Panc1 (cell line): Measurements from ENCODE around the gene CWC25. TPM values are rescaled to one million over a fixed set of nuclear protein-coding genes. Genes with fewer than 3 reads are reported as not detected.
A peak's percentile ranks its signal among the peaks of the same experiment; 100 is the strongest.

Experiments used
- ATAC-seq: fragments of 200-7000 bp; cut with Tn5 transposase; 2 replicates; pipeline ENCODE4 v1.9.1; 2020; ENCODE audit warnings: mild to moderate bottlenecking, moderate library complexity
- BruUV-seq: library from RNA; stranded (reverse); fragments of 400-500 nt; replicated peaks from 2 replicates; lab custom pipeline; 2021; lab: Mats Ljungman, UMichigan
- CTCF ChIA-PET: fragments of 300-600 bp; sonication (Branson Sonifier 250); formaldehyde crosslinking; loops from one replicate; lab custom pipeline; 2022; ENCODE audit warnings: antibody characterized with exemption; lab: Charles Lee
- POLR2A ChIA-PET: fragments of 300-600 bp; sonication (Branson Sonifier 250); formaldehyde crosslinking; loops from one replicate; lab custom pipeline; 2022; ENCODE audit warnings: antibody characterized with exemption; lab: Charles Lee
- DNase-seq: peaks from one replicate; pipeline ENCODE4 v3.0.0-alpha.2; 2010; ENCODE audit warnings: low read depth, low spot score
- H3K27ac ChIP-seq: 2 replicates; pipeline ENCODE4 v1.5.1; 2011; ENCODE audit warnings: mild to moderate bottlenecking, low read length, inconsistent platforms
- H3K27me3 ChIP-seq: fragments of 200-500 bp; sonication (Bioruptor generic); 2 replicates; pipeline ENCODE4 v1.6.0; 2014; ENCODE audit warnings: low read length, inconsistent platforms; ENCODE audit not compliant: control insufficient read depth, insufficient read depth
- H3K36me3 ChIP-seq: fragments of 200-500 bp; sonication (Bioruptor generic); 2 replicates; pipeline ENCODE4 v1.5.1; 2014; ENCODE audit warnings: inconsistent platforms, mild to moderate bottlenecking, low read length, moderate library complexity; ENCODE audit not compliant: control insufficient read depth, insufficient read depth
- H3K4me1 ChIP-seq: 2 replicates; pipeline ENCODE4 v1.5.1; 2011; ENCODE audit warnings: inconsistent platforms, mild to moderate bottlenecking, low read length, moderate library complexity; ENCODE audit not compliant: control insufficient read depth, insufficient read depth
- H3K4me3 ChIP-seq, 2 experiments: 2 replicates each; pipeline ENCODE4 v1.5.1; 2011 to 2012; ENCODE audit warnings: low read depth in 2 of 2, low read length in 2 of 2, mild to moderate bottlenecking in 2 of 2, inconsistent platforms in 1 of 2, moderate library complexity in 1 of 2
- H3K9me3 ChIP-seq: fragments of 200-500 bp; sonication (Bioruptor generic); 2 replicates; pipeline ENCODE4 v1.5.1; 2014; ENCODE audit warnings: low read depth, mild to moderate bottlenecking, inconsistent platforms, low read length, moderate library complexity; ENCODE audit not compliant: control insufficient read depth, insufficient read depth
- CTCF ChIP-seq: fragments of 450-650 bp; IDR thresholded peaks from 2 replicates; pipeline ENCODE4 v1.5.1; 2017; ENCODE audit warnings: mild to moderate bottlenecking
- POLR2AphosphoS5 ChIP-seq: IDR thresholded peaks from 2 replicates; pipeline ENCODE4 v1.6.1; 2012; ENCODE audit warnings: mild to moderate bottlenecking, low read depth, low read length, moderate library complexity
- REST ChIP-seq, 2 experiments: IDR thresholded peaks; 2 replicates each; pipeline ENCODE4 v1.6.1; 2011 to 2012; ENCODE audit warnings: low read depth in 2 of 2, control low read depth in 1 of 2, low read length in 1 of 2, mild to moderate bottlenecking in 1 of 2, moderate library complexity in 1 of 2; ENCODE audit not compliant: insufficient read depth in 1 of 2
- SIN3A ChIP-seq: IDR thresholded peaks from 2 replicates; pipeline ENCODE4 v1.6.1; 2012; ENCODE audit warnings: low read depth, mild to moderate bottlenecking, low read length, moderate library complexity, borderline replicate concordance; ENCODE audit not compliant: insufficient read depth
- TCF7L2 ChIP-seq: IDR thresholded peaks from 2 replicates; pipeline ENCODE4 v1.6.1; 2011; ENCODE audit warnings: mild to moderate bottlenecking, low read depth, low read length, inconsistent platforms
- in situ Hi-C: cut with HindIII; loops from 2 replicates; pipeline ENCODE4 v1.10.0; 2016; ENCODE audit warnings: low sequenced_read_pairs, low pct_unique_long_range_greater_than_20kb
- intact Hi-C: fragments of 100-400 bp; cut with micrococcal nuclease; formaldehyde crosslinking; loops from one replicate; pipeline ENCODE4 v1.10.0; 2022; ENCODE audit not compliant: unreplicated experiment
- total RNA-seq: library from RNA; stranded (reverse); gene quantifications from one replicate; pipeline ENCODE4 v1.2.1, GENCODE V29; 2021; ENCODE audit not compliant: unreplicated experiment

The CWC25 gene
- total RNA-seq, 1 experiment from 2014 or later: 13.6 TPM

GRCh38 chr17:38796451-38797157 lies 28.5 kb downstream of the CWC25 start:
- no peak overlapping the region for H3K27ac ChIP-seq
- ChIA-PET POLR2A (no interaction called here), CTCF (no interaction called here)
- intact Hi-C loops: no loop called here
- no peak overlapping the region for H3K4me3 ChIP-seq
- no peak for DNase-seq
- TF ChIP-seq SIN3A (no peak), REST (IDR thresholded peaks at IDR 0.05; ENCODE audit: insufficient read depth in 1 of 2, low read depth in 2 of 2, low read length in 1 of 2) (no peak), CTCF (no peak), TCF7L2 (no peak)
- no peaks in the 10 kb centered on the region for H3K27me3 ChIP-seq
- no TSS peak for BruUV-seq
- peaks cover 17% of the 10 kb centered on the region for H3K4me1 ChIP-seq
- ATAC-seq: no peak
- H3K9me3 ChIP-seq: no peaks in the 10 kb centered on the region
- in situ Hi-C loops: no loop called here
- peaks cover 4% of the 10 kb centered on the region for H3K36me3 ChIP-seq

GRCh38 chr17:38794221-38794620 lies 30.9 kb downstream of the CWC25 start:
- ATAC-seq: no peak
- TF ChIP-seq SIN3A: no peak
- Histone ChIP-seq H3K36me3 (no peaks in the 10 kb centered on the region), H3K27ac (no peak overlapping the region), H3K4me1 (peaks cover 15% of the 10 kb centered on the region), H3K27me3 (no peaks in the 10 kb centered on the region), H3K4me3 (no peak overlapping the region), H3K9me3 (no peaks in the 10 kb centered on the region)
- ChIA-PET CTCF (no interaction called here), POLR2A (interaction anchor here (0.6 kb wide), 2 partner anchors 40 to 42 kb away, joined by 3 to 4 read pairs; no protein-coding TSS in a partner anchor)
- in situ Hi-C loops (no loop called here), intact Hi-C loops (no loop called here)
- no peak for DNase-seq
- no TSS peak for BruUV-seq

- H3K36me3 ChIP-seq: no peaks in the 10 kb centered on the region
- ATAC-seq: 0 out of 2 replicates have a peak, but pooled peaks have one; percentile 30
These were observed 34.0 kb downstream of the CWC25 start for GRCh38 chr17:38791162-38791561.

More at GRCh38 chr17:38791162-38791561, 34.0 kb downstream of the CWC25 start:
- intact Hi-C loops (no loop called here), in situ Hi-C loops (no loop called here)
- no peaks in the 10 kb centered on the region for H3K9me3 ChIP-seq
- BruUV-seq: no TSS peak
- no peak overlapping the region for H3K4me3 ChIP-seq
- ChIA-PET POLR2A (no interaction called here), CTCF (no interaction called here)
- H3K27ac ChIP-seq: no peak overlapping the region
- H3K27me3 ChIP-seq: no peaks in the 10 kb centered on the region
- H3K4me1 ChIP-seq: peaks cover 4% of the 10 kb centered on the region; the same call in 1 of the 2 replicates
- DNase-seq: no peak
- TF ChIP-seq SIN3A: no peak
- no peak for TF ChIP-seq POLR2AphosphoS5
- TF ChIP-seq TCF7L2: no peak
- no peak for TF ChIP-seq CTCF
- no peak for TF ChIP-seq REST (IDR thresholded peaks at IDR 0.05; ENCODE audit: insufficient read depth in 1 of 2, low read depth in 2 of 2, low read length in 1 of 2)
